ENCODE results near the gene GPI.

The GPI gene

GRCh38 chr19:34350161-34350561 is 14.8 kb upstream of the GPI start:
- no peak for TF ChIP-seq CTCF (IDR thresholded peaks at IDR 0.05; ENCODE audit: low read depth, low read length, missing control alignments)
- no peak for DNase-seq (ENCODE audit: extremely low read depth, low read depth)

GRCh38 chr19:34351382-34351826 is 13.6 kb upstream of the GPI start:
- no peak for DNase-seq (ENCODE audit: extremely low read depth, low read depth)
- no peak overlapping the region for H3K4me3 ChIP-seq (replicated peaks; ENCODE audit: low read depth, low read length)
- TF ChIP-seq CTCF (IDR thresholded peaks at IDR 0.05; ENCODE audit: low read depth, low read length, missing control alignments) = no peak

More at GRCh38 chr19:34350161-34350561, 14.8 kb upstream of the GPI start:
- no peak overlapping the region for H3K4me3 ChIP-seq (replicated peaks; ENCODE audit: low read depth, low read length)

GRCh38 chr19:34353546-34353945 is 11.4 kb upstream of the GPI start:
- no peak overlapping the region for H3K4me3 ChIP-seq (replicated peaks; ENCODE audit: low read depth, low read length)
- DNase-seq (ENCODE audit: extremely low read depth, low read depth) = no peak
- no peak for TF ChIP-seq CTCF (IDR thresholded peaks at IDR 0.05; ENCODE audit: low read depth, low read length, missing control alignments)

GRCh38 chr19:34355201-34355600 is 9.8 kb upstream of the GPI start:
- no peak for DNase-seq (ENCODE audit: extremely low read depth, low read depth)
- no peak for TF ChIP-seq CTCF (IDR thresholded peaks at IDR 0.05; ENCODE audit: low read depth, low read length, missing control alignments)
- no peak overlapping the region for H3K4me3 ChIP-seq (replicated peaks; ENCODE audit: low read depth, low read length)

GRCh38 chr19:34356875-34357274 is 8.1 kb upstream of the GPI start:
- no peak for TF ChIP-seq CTCF (IDR thresholded peaks at IDR 0.05; ENCODE audit: low read depth, low read length, missing control alignments)
- DNase-seq (ENCODE audit: extremely low read depth, low read depth) = no peak
- H3K4me3 ChIP-seq (replicated peaks; ENCODE audit: low read depth, low read length) = no peak overlapping the region

GRCh38 chr19:34357431-34357830 is 7.6 kb upstream of the GPI start:
- no peak for TF ChIP-seq CTCF (IDR thresholded peaks at IDR 0.05; ENCODE audit: low read depth, low read length, missing control alignments)
- no peak for DNase-seq (ENCODE audit: extremely low read depth, low read depth)
- H3K4me3 ChIP-seq (replicated peaks; ENCODE audit: low read depth, low read length) = no peak overlapping the region
